ENCODE measurements around the gene SLC15A4. TPM values are rescaled to one million over a fixed set of nuclear protein-coding genes. Genes with fewer than 3 reads are reported as not detected.
"Not testable (repeated sequence)": the region's sequence is repeated elsewhere in the genome, so short reads cannot be mapped to it uniquely, and the experiment has no call there.

Gene SLC15A4
- total RNA-seq, 1 experiment from 2014 or later: 20.6 TPM

DNA sequence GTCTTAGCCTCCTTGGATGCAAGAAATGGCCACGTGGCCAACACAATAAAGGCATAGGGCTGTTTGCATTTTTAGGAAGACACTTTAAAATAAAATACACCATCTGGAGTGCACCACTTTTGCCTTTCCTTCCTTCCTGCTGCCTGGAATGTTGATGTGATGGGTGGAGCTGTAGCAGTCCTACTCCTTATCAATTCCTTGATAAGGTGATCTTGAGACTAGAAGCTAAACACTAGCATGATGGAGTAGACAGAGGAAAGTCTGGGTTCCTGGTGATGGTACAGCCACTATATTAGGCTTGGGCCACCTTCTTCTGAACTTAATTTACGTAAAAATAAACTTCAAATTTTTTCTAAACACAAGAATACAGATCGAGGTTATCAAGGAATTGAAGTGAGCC lies 26.6 kb upstream of the SLC15A4 start:
- Histone ChIP-seq H3K4me2 (ENCODE audit: low read length) (no peak overlapping the region), H4K20me1 (ENCODE audit: insufficient read depth) (no peaks in the 10 kb centered on the region), H3K79me2 (ENCODE audit: insufficient read depth, low read length) (no peaks in the 10 kb centered on the region), H3K36me3 (ENCODE audit: control insufficient read depth in 1 of 2, insufficient read depth in 2 of 2, low read length in 2 of 2) (no peaks in the 10 kb centered on the region), H3K27me3 (ENCODE audit: insufficient read depth, low read length) (no peaks in the 10 kb centered on the region), H3K9me3 (ENCODE audit: control insufficient read depth in 1 of 2, insufficient read depth in 1 of 2, low read depth in 1 of 2, low read length in 2 of 2) (no peaks in the 10 kb centered on the region), H3K27ac (ENCODE audit: low read depth, low read length) (no peak overlapping the region), H3K9me2 (ENCODE audit: insufficient read depth) (no peaks in the 10 kb centered on the region), H3K4me1 (ENCODE audit: control insufficient read depth in 1 of 2, insufficient read depth in 2 of 2, low read length in 2 of 2) (no peaks in the 10 kb centered on the region), H2AFZ (ENCODE audit: low read depth, low read length, poor library complexity, severe bottlenecking) (no peak overlapping the region), H3K4me3 (replicated peaks in 1 of 2; ENCODE audit: low read depth in 1 of 2, low read length in 2 of 2) (no peak overlapping the region), H3K9ac (ENCODE audit: low read length) (no peak overlapping the region)
- TF ChIP-seq FOSL1 (IDR thresholded peaks at IDR 0.05; ENCODE audit: low read depth) (no peak), CEBPB (IDR thresholded peaks at IDR 0.05; ENCODE audit: low read depth) (no peak), EGR1 (IDR thresholded peaks at IDR 0.05; ENCODE audit: low read depth) (no peak), EZH2phosphoT487 (IDR thresholded peaks at IDR 0.05; ENCODE audit: borderline replicate concordance) (no peak), ZNF274 (IDR thresholded peaks at IDR 0.05; ENCODE audit: low read depth, low read length) (no peak), TCF7L2 (IDR thresholded peaks at IDR 0.05; ENCODE audit: borderline replicate concordance, extremely low read depth, insufficient read depth, insufficient read length) (no peak), JUND (IDR thresholded peaks at IDR 0.05) (no peak), RAD21 (IDR thresholded peaks at IDR 0.05; ENCODE audit: low read depth) (no peak), EZH2 (IDR thresholded peaks at IDR 0.05) (no peak), ZFX (IDR thresholded peaks at IDR 0.05) (no peak), POLR2AphosphoS5 (IDR thresholded peaks at IDR 0.05; ENCODE audit: low read depth, low read length) (no peak), ELF1 (IDR thresholded peaks at IDR 0.05; ENCODE audit: borderline replicate concordance, low read depth) (no peak), POLR2A (IDR thresholded peaks at IDR 0.05; ENCODE audit: borderline replicate concordance, extremely low read depth, insufficient read depth, insufficient read length) (no peak), CBX3 (IDR thresholded peaks at IDR 0.05; ENCODE audit: low read depth) (no peak), SP1 (IDR thresholded peaks at IDR 0.05; ENCODE audit: low read depth) (no peak)
- TF ChIP-seq, protein P1, sequence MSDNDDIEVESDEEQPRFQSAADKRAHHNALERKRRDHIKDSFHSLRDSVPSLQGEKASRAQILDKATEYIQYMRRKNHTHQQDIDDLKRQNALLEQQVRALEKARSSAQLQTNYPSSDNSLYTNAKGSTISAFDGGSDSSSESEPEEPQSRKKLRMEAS (IDR thresholded peaks at IDR 0.05): no peak
- TF ChIP-seq, protein P2, sequence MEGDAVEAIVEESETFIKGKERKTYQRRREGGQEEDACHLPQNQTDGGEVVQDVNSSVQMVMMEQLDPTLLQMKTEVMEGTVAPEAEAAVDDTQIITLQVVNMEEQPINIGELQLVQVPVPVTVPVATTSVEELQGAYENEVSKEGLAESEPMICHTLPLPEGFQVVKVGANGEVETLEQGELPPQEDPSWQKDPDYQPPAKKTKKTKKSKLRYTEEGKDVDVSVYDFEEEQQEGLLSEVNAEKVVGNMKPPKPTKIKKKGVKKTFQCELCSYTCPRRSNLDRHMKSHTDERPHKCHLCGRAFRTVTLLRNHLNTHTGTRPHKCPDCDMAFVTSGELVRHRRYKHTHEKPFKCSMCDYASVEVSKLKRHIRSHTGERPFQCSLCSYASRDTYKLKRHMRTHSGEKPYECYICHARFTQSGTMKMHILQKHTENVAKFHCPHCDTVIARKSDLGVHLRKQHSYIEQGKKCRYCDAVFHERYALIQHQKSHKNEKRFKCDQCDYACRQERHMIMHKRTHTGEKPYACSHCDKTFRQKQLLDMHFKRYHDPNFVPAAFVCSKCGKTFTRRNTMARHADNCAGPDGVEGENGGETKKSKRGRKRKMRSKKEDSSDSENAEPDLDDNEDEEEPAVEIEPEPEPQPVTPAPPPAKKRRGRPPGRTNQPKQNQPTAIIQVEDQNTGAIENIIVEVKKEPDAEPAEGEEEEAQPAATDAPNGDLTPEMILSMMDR (IDR thresholded peaks at IDR 0.05 in 2 of 3, conservative IDR thresholded peaks at IDR 0.05 in 1 of 3; ENCODE audit: borderline replicate concordance in 1 of 3, insufficient read depth in 1 of 3, low read depth in 2 of 3, low read length in 2 of 3): no peak
- DNase-seq (ENCODE audit: low read depth, low spot score) (no peak), ATAC-seq (no peak)
- POLR2A ChIA-PET: no interaction called here
- intact Hi-C loops (cut with micrococcal nuclease): no loop called here
- RAD21 ChIA-PET (ENCODE audit: low non-redundant PET in 1 of 2, low total read pairs in 2 of 2, uncharacterized antibody in 2 of 2, unreplicated experiment in 2 of 2): no interaction called here
- CTCF ChIA-PET: no interaction called here
- BruUV-seq (replicated peaks): no TSS peak

DNA sequence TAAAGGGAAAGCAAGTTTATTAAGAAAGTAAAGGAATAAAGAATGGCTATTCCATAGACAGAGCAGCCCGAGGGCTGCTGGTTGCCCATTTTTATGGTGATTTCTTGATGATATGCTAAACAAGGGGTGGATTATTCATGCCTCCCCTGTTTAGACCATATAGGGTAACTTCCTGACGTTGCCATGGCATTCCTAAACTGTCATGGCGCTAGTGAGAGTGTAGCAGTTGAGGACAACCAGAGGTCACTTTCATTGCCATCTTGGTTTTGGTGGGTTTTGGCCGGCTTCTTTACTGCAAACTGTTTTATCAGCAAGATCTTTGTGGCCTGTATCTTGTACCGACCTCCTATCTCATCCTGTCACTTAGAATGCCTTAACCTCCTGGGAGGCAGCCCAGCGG lies 26.0 kb upstream of the SLC15A4 start:
- H3K4me2 ChIP-seq (ENCODE audit: low read length); H3K4me3 ChIP-seq (replicated peaks in 1 of 2; ENCODE audit: low read depth in 1 of 2, low read length in 2 of 2); intact Hi-C loops (cut with micrococcal nuclease); POLR2A ChIA-PET; CTCF ChIA-PET; DNase-seq (ENCODE audit: low read depth, low spot score); H4K20me1 ChIP-seq (ENCODE audit: insufficient read depth); BruUV-seq (replicated peaks); RAD21 ChIA-PET (ENCODE audit: low non-redundant PET in 1 of 2, low total read pairs in 2 of 2, uncharacterized antibody in 2 of 2, unreplicated experiment in 2 of 2); H3K9me3 ChIP-seq (ENCODE audit: control insufficient read depth in 1 of 2, insufficient read depth in 1 of 2, low read depth in 1 of 2, low read length in 2 of 2); H3K9me2 ChIP-seq (ENCODE audit: insufficient read depth); H3K27ac ChIP-seq (ENCODE audit: low read depth, low read length); H3K4me1 ChIP-seq (ENCODE audit: control insufficient read depth in 1 of 2, insufficient read depth in 2 of 2, low read length in 2 of 2); H3K36me3 ChIP-seq (ENCODE audit: control insufficient read depth in 1 of 2, insufficient read depth in 2 of 2, low read length in 2 of 2); H2AFZ ChIP-seq (ENCODE audit: low read depth, low read length, poor library complexity, severe bottlenecking); H3K9ac ChIP-seq (ENCODE audit: low read length); ATAC-seq; H3K27me3 ChIP-seq (ENCODE audit: insufficient read depth, low read length); H3K79me2 ChIP-seq (ENCODE audit: insufficient read depth, low read length): not testable (repeated sequence)
